GM08714 (cell line): Measurements from ENCODE around the gene LATS2.

Experiments
- H3K4me3 ChIP-seq: fragments of 200-500 bp; sonication (Bioruptor generic); 2 replicates; pipeline ENCODE4 v1.5.1; 2014; ENCODE audit warnings: mild to moderate bottlenecking, low read length, inconsistent platforms
- ZNF274 ChIP-seq: IDR thresholded peaks from 2 replicates; pipeline ENCODE4 v1.6.1; 2012; ENCODE audit warnings: mild to moderate bottlenecking, low read depth, low read length

Gene LATS2

GRCh38 chr13:20989656-20990321 is 71.6 kb downstream of the LATS2 start:
- no peak for TF ChIP-seq ZNF274

GRCh38 chr13:20988909-20989655 is 72.3 kb downstream of the LATS2 start:
- TF ChIP-seq ZNF274, result no peak
- no peak overlapping the region for H3K4me3 ChIP-seq

More at GRCh38 chr13:20989656-20990321, 71.6 kb downstream of the LATS2 start:
- no peak overlapping the region for H3K4me3 ChIP-seq

GRCh38 chr13:20988033-20988908 is 73.1 kb downstream of the LATS2 start:
- no peak for TF ChIP-seq ZNF274
- H3K4me3 ChIP-seq, result no peak overlapping the region

- H3K4me3 ChIP-seq, result no peak overlapping the region
- TF ChIP-seq ZNF274, result no peak
Measured at GRCh38 chr13:20987599-20987998, 73.8 kb downstream of the LATS2 start.

- TF ChIP-seq ZNF274, result no peak
- no peak overlapping the region for H3K4me3 ChIP-seq
Measured at GRCh38 chr13:20984879-20985278, 76.5 kb downstream of the LATS2 start.

GRCh38 chr13:20983386-20983785 is 78.0 kb downstream of the LATS2 start:
- H3K4me3 ChIP-seq, result no peak overlapping the region
- TF ChIP-seq ZNF274, result no peak

- no peak for TF ChIP-seq ZNF274
- H3K4me3 ChIP-seq, result no peak overlapping the region
Measured at GRCh38 chr13:20981370-20982095, 79.9 kb downstream of the LATS2 start.

- no peak for TF ChIP-seq ZNF274
- no peak overlapping the region for H3K4me3 ChIP-seq
Measured at GRCh38 chr13:20980899-20981298, 80.5 kb downstream of the LATS2 start.

- no peak overlapping the region for H3K4me3 ChIP-seq
- TF ChIP-seq ZNF274, result no peak
Measured at GRCh38 chr13:20980430-20980829, 81.0 kb downstream of the LATS2 start.

GRCh38 chr13:20977394-20977793 is 84.0 kb downstream of the LATS2 start:
- TF ChIP-seq ZNF274, result no peak
- H3K4me3 ChIP-seq, result no peak overlapping the region

GRCh38 chr13:20974981-20975585 is 86.3 kb downstream of the LATS2 start:
- H3K4me3 ChIP-seq, result no peak overlapping the region
- no peak for TF ChIP-seq ZNF274

GRCh38 chr13:20973886-20974425 is 87.4 kb downstream of the LATS2 start:
- no peak overlapping the region for H3K4me3 ChIP-seq
- no peak for TF ChIP-seq ZNF274

GRCh38 chr13:20972731-20973130 is 88.7 kb downstream of the LATS2 start:
- no peak for TF ChIP-seq ZNF274
- H3K4me3 ChIP-seq, result no peak overlapping the region
